Erythroblast (primary cell): Measurements from ENCODE around the gene GCM1.

Source experiments
- DNase-seq, 2 experiments: peaks; one replicate each; lab custom pipeline; 2025; lab: John Stamatoyannopoulos, UW
- GATA1 ChIP-seq: IDR thresholded peaks from 2 replicates; pipeline ENCODE4 v1.6.1; 2011; ENCODE audit warnings: low read depth, mild to moderate bottlenecking, control low read depth, low read length, moderate library complexity
- POLR2A ChIP-seq: IDR thresholded peaks from 2 replicates; pipeline ENCODE4 v1.6.1; 2011; ENCODE audit warnings: mild to moderate bottlenecking, low read length

GCM1 gene

GRCh38 chr6:53133961-53134360, 14.7 kb downstream of the GCM1 start:
- DNase-seq: no peak
- TF ChIP-seq POLR2A (no peak), GATA1 (no peak)

- DNase-seq: no peak
- no peak for TF ChIP-seq POLR2A
- no peak for TF ChIP-seq GATA1
Measured at GRCh38 chr6:53130569-53131290, 17.9 kb downstream of the GCM1 start.

GRCh38 chr6:53128842-53129241, 19.8 kb downstream of the GCM1 start:
- TF ChIP-seq POLR2A: no peak
- TF ChIP-seq GATA1: no peak
- DNase-seq: no peak

- DNase-seq: no peak
- TF ChIP-seq POLR2A (no peak), GATA1 (no peak)
Measured at GRCh38 chr6:53125276-53125675, 23.4 kb downstream of the GCM1 start.

- DNase-seq: no peak
- TF ChIP-seq GATA1: no peak
Measured at GRCh38 chr6:53124131-53124800, 24.4 kb downstream of the GCM1 start.

GRCh38 chr6:53119772-53120409, 28.8 kb downstream of the GCM1 start:
- DNase-seq: no peak
- TF ChIP-seq POLR2A (no peak), GATA1 (no peak)

- no peak for TF ChIP-seq GATA1
- no peak for TF ChIP-seq POLR2A
- no peak for DNase-seq
Measured at GRCh38 chr6:53119349-53119748, 29.3 kb downstream of the GCM1 start.

- no peak for TF ChIP-seq POLR2A
- TF ChIP-seq GATA1: no peak
- no peak for DNase-seq
Measured at GRCh38 chr6:53115741-53116140, 32.9 kb downstream of the GCM1 start.

GRCh38 chr6:53115113-53115512, 33.5 kb downstream of the GCM1 start:
- no peak for TF ChIP-seq GATA1
- TF ChIP-seq POLR2A: no peak

GRCh38 chr6:53113742-53114141, 34.9 kb downstream of the GCM1 start:
- no peak for DNase-seq
- TF ChIP-seq POLR2A: no peak
- TF ChIP-seq GATA1: no peak

More at GRCh38 chr6:53115113-53115512, 33.5 kb downstream of the GCM1 start:
- no peak for DNase-seq

- TF ChIP-seq POLR2A (no peak), GATA1 (no peak)
- DNase-seq: no peak
Measured at GRCh38 chr6:53112871-53113270, 35.8 kb downstream of the GCM1 start.

GRCh38 chr6:53112404-53112803, 36.2 kb downstream of the GCM1 start:
- no peak for DNase-seq
- no peak for TF ChIP-seq GATA1

GRCh38 chr6:53111865-53112264, 36.8 kb downstream of the GCM1 start:
- TF ChIP-seq GATA1: no peak
- TF ChIP-seq POLR2A: no peak
- no peak for DNase-seq

- TF ChIP-seq POLR2A (no peak), GATA1 (no peak)
- no peak for DNase-seq
Measured at GRCh38 chr6:53109612-53110011, 39.0 kb downstream of the GCM1 start.
